Activated naive CD4-positive, alpha-beta T cell (primary cell): ENCODE measurements around the gene AP3S1.
"Not testable (repeated sequence)": the region's sequence is repeated elsewhere in the genome, so short reads cannot be mapped to it uniquely, and the experiment has no call there.

Experiments used
- DNase-seq, 4 experiments: peaks; one replicate each; lab custom pipeline; 2025; lab: John Stamatoyannopoulos, UW

AP3S1 gene

GRCh38 chr5:115872447-115872846 is 30.7 kb downstream of the AP3S1 start:
- no peak for DNase-seq

GRCh38 chr5:115873392-115873791 is 31.7 kb downstream of the AP3S1 start:
- no peak for DNase-seq

GRCh38 chr5:115875447-115875846 is 33.7 kb downstream of the AP3S1 start:
- no peak for DNase-seq

GRCh38 chr5:115877342-115877741 is 35.6 kb downstream of the AP3S1 start:
- not testable (repeated sequence) for DNase-seq

- not testable (repeated sequence) for DNase-seq
Observed at GRCh38 chr5:115882434-115882833, 40.7 kb downstream of the AP3S1 start.

GRCh38 chr5:115884704-115885103 is 43.0 kb downstream of the AP3S1 start:
- no peak for DNase-seq

GRCh38 chr5:115885208-115885607 is 43.5 kb downstream of the AP3S1 start:
- DNase-seq, result not testable (repeated sequence)

- no peak for DNase-seq
Observed at GRCh38 chr5:115888027-115888426, 46.3 kb downstream of the AP3S1 start.

GRCh38 chr5:115892021-115892420 is 50.3 kb downstream of the AP3S1 start:
- no peak for DNase-seq

- no peak for DNase-seq
Observed at GRCh38 chr5:115894342-115894741, 52.6 kb downstream of the AP3S1 start.

GRCh38 chr5:115895821-115896220 is 54.1 kb downstream of the AP3S1 start:
- no peak for DNase-seq

GRCh38 chr5:115898656-115899055 is 56.9 kb downstream of the AP3S1 start:
- no peak for DNase-seq

- no peak for DNase-seq
Observed at GRCh38 chr5:115907177-115907576, 65.4 kb downstream of the AP3S1 start.

- not testable (repeated sequence) for DNase-seq
Observed at GRCh38 chr5:115913623-115914400, 72.1 kb downstream of the AP3S1 start.

- no peak for DNase-seq
Observed at GRCh38 chr5:115920171-115920725, 78.5 kb downstream of the AP3S1 start.

GRCh38 chr5:115928578-115929407 is 87.1 kb downstream of the AP3S1 start:
- DNase-seq, result not testable (repeated sequence)

GRCh38 chr5:115930171-115930570 is 88.4 kb downstream of the AP3S1 start:
- DNase-seq, result not testable (repeated sequence)

- no peak for DNase-seq
Observed at GRCh38 chr5:115930630-115931337, 89.0 kb downstream of the AP3S1 start.

GRCh38 chr5:115932991-115933390 is 91.3 kb downstream of the AP3S1 start:
- DNase-seq, result no peak

GRCh38 chr5:115934388-115934974 is 92.7 kb downstream of the AP3S1 start:
- DNase-seq, result no peak

- no peak for DNase-seq
Observed at GRCh38 chr5:115936031-115936430, 94.3 kb downstream of the AP3S1 start.

- DNase-seq, result no peak
Observed at GRCh38 chr5:115939059-115939458, 97.3 kb downstream of the AP3S1 start.
